Measurements from ENCODE around the gene ZC3H12C.

Gene ZC3H12C

GRCh38 chr11:110121204-110121603 is 28.0 kb downstream of the ZC3H12C start:
- H3K4me3 ChIP-seq (ENCODE audit: insufficient read depth in 1 of 2, low read depth in 1 of 2, low read length in 2 of 2), result peak overlapping the region in 1 of 2 experiments; percentile 58
- no peak overlapping the region for H3K14ac ChIP-seq (ENCODE audit: low read length in 2 of 2)
- 71% methylated on average over 4 of the region's 4 CpGs for WGBS

GRCh38 chr11:110123003-110123402 is 29.8 kb downstream of the ZC3H12C start:
- Histone ChIP-seq H3K79me1 (replicated peaks; ENCODE audit: low read length, poor library complexity, severe bottlenecking) (peaks cover 20% of the 10 kb centered on the region), H4K91ac (ENCODE audit: low read length) (no peak overlapping the region), H3K18ac (ENCODE audit: low read depth in 1 of 2, low read length in 2 of 2) (no peak overlapping the region), H3K4me2 (ENCODE audit: low read length, poor library complexity, severe bottlenecking) (no peak overlapping the region), H2BK5ac (ENCODE audit: low read depth, low read length, poor library complexity, severe bottlenecking) (no peak overlapping the region), H3K9ac (ENCODE audit: low read length) (no peak overlapping the region), H3K36me3 (ENCODE audit: control insufficient read depth in 1 of 2, insufficient read depth in 2 of 2, low read depth in 1 of 2, low read length in 2 of 2) (no peaks in the 10 kb centered on the region), H3K27me3 (ENCODE audit: control insufficient read depth in 1 of 2, insufficient read depth in 1 of 2, low read length in 2 of 2) (no peaks in the 10 kb centered on the region), H2AK5ac (ENCODE audit: low read length, severe bottlenecking) (no peak overlapping the region), H2BK15ac (ENCODE audit: low read depth, poor library complexity, severe bottlenecking) (no peak overlapping the region), H3K4ac (ENCODE audit: low read depth in 1 of 2, low read length in 2 of 2) (no peak overlapping the region), H2BK12ac (ENCODE audit: low read length in 2 of 2) (no peak overlapping the region), H3K27ac (ENCODE audit: low read length, poor library complexity, severe bottlenecking) (no peak overlapping the region), H2BK120ac (ENCODE audit: low read depth, low read length) (no peak overlapping the region), H3K4me3 (ENCODE audit: insufficient read depth in 1 of 2, low read depth in 1 of 2, low read length in 2 of 2) (no peak overlapping the region), H3K14ac (ENCODE audit: low read length in 2 of 2) (no peak overlapping the region), H2AFZ (ENCODE audit: low read depth, low read length) (no peak overlapping the region), H3K4me1 (ENCODE audit: control insufficient read depth, insufficient read depth, low read depth, low read length) (peaks cover 5% of the 10 kb centered on the region), H3K23ac (ENCODE audit: low read length in 2 of 2) (no peak overlapping the region), H4K8ac (ENCODE audit: low read length) (no peak overlapping the region), H3K9me3 (ENCODE audit: control insufficient read depth, low read length) (no peaks in the 10 kb centered on the region)
- no CpG with 5 or more reads among the region's 3 CpGs for WGBS
- peak; percentile 42 for DNase-seq

More at GRCh38 chr11:110121204-110121603, 28.0 kb downstream of the ZC3H12C start:
- Histone ChIP-seq H2AFZ (ENCODE audit: low read depth, low read length) (no peak overlapping the region), H3K23ac (ENCODE audit: low read length in 2 of 2) (no peak overlapping the region), H2BK120ac (ENCODE audit: low read depth, low read length) (no peak overlapping the region), H4K91ac (ENCODE audit: low read length) (no peak overlapping the region), H2BK15ac (ENCODE audit: low read depth, poor library complexity, severe bottlenecking) (no peak overlapping the region), H3K79me1 (replicated peaks; ENCODE audit: low read length, poor library complexity, severe bottlenecking) (peaks cover 16% of the 10 kb centered on the region), H3K27me3 (ENCODE audit: control insufficient read depth in 1 of 2, insufficient read depth in 1 of 2, low read length in 2 of 2) (no peaks in the 10 kb centered on the region), H2AK5ac (ENCODE audit: low read length, severe bottlenecking) (no peak overlapping the region), H3K4me1 (ENCODE audit: control insufficient read depth, insufficient read depth, low read depth, low read length) (peaks cover 3% of the 10 kb centered on the region), H3K9me3 (ENCODE audit: control insufficient read depth, low read length) (no peaks in the 10 kb centered on the region), H3K9ac (ENCODE audit: low read length) (peak overlapping the region; percentile 67), H3K18ac (ENCODE audit: low read depth in 1 of 2, low read length in 2 of 2) (no peak overlapping the region), H3K4me2 (ENCODE audit: low read length, poor library complexity, severe bottlenecking) (no peak overlapping the region), H2BK5ac (ENCODE audit: low read depth, low read length, poor library complexity, severe bottlenecking) (no peak overlapping the region), H4K8ac (ENCODE audit: low read length) (no peak overlapping the region), H3K4ac (ENCODE audit: low read depth in 1 of 2, low read length in 2 of 2) (no peak overlapping the region), H3K27ac (ENCODE audit: low read length, poor library complexity, severe bottlenecking) (no peak overlapping the region), H2BK12ac (ENCODE audit: low read length in 2 of 2) (no peak overlapping the region), H3K36me3 (ENCODE audit: control insufficient read depth in 1 of 2, insufficient read depth in 2 of 2, low read depth in 1 of 2, low read length in 2 of 2) (no peaks in the 10 kb centered on the region)
- no peak for DNase-seq

- Histone ChIP-seq H3K4me3 (ENCODE audit: insufficient read depth in 1 of 2, low read depth in 1 of 2, low read length in 2 of 2) (no peak overlapping the region), H2AFZ (ENCODE audit: low read depth, low read length) (no peak overlapping the region), H3K79me1 (replicated peaks; ENCODE audit: low read length, poor library complexity, severe bottlenecking) (peaks cover 17% of the 10 kb centered on the region), H3K4me1 (ENCODE audit: control insufficient read depth, insufficient read depth, low read depth, low read length) (peaks cover 5% of the 10 kb centered on the region), H3K23ac (ENCODE audit: low read length in 2 of 2) (no peak overlapping the region), H4K8ac (ENCODE audit: low read length) (no peak overlapping the region), H3K4ac (ENCODE audit: low read depth in 1 of 2, low read length in 2 of 2) (no peak overlapping the region), H2BK5ac (ENCODE audit: low read depth, low read length, poor library complexity, severe bottlenecking) (no peak overlapping the region), H2BK12ac (ENCODE audit: low read length in 2 of 2) (no peak overlapping the region), H3K18ac (ENCODE audit: low read depth in 1 of 2, low read length in 2 of 2) (no peak overlapping the region), H3K27ac (ENCODE audit: low read length, poor library complexity, severe bottlenecking) (no peak overlapping the region), H3K14ac (ENCODE audit: low read length in 2 of 2) (no peak overlapping the region), H2BK120ac (ENCODE audit: low read depth, low read length) (no peak overlapping the region), H4K91ac (ENCODE audit: low read length) (no peak overlapping the region), H3K27me3 (ENCODE audit: control insufficient read depth in 1 of 2, insufficient read depth in 1 of 2, low read length in 2 of 2) (no peaks in the 10 kb centered on the region), H3K9me3 (ENCODE audit: control insufficient read depth, low read length) (no peaks in the 10 kb centered on the region), H2AK5ac (ENCODE audit: low read length, severe bottlenecking) (no peak overlapping the region), H3K4me2 (ENCODE audit: low read length, poor library complexity, severe bottlenecking) (no peak overlapping the region), H2BK15ac (ENCODE audit: low read depth, poor library complexity, severe bottlenecking) (no peak overlapping the region), H3K9ac (ENCODE audit: low read length) (no peak overlapping the region), H3K36me3 (ENCODE audit: control insufficient read depth in 1 of 2, insufficient read depth in 2 of 2, low read depth in 1 of 2, low read length in 2 of 2) (no peaks in the 10 kb centered on the region)
- WGBS, result 62% methylated on average over 2 of the region's 2 CpGs
- DNase-seq, result no peak
Observed at GRCh38 chr11:110124605-110125004, 31.4 kb downstream of the ZC3H12C start.

- Histone ChIP-seq H3K23ac (ENCODE audit: low read length in 2 of 2) (no peak overlapping the region), H3K9me3 (ENCODE audit: control insufficient read depth, low read length) (no peaks in the 10 kb centered on the region), H3K4ac (ENCODE audit: low read depth in 1 of 2, low read length in 2 of 2) (no peak overlapping the region), H3K27ac (ENCODE audit: low read length, poor library complexity, severe bottlenecking) (no peak overlapping the region), H3K4me1 (ENCODE audit: control insufficient read depth, insufficient read depth, low read depth, low read length) (peaks cover 5% of the 10 kb centered on the region), H3K9ac (ENCODE audit: low read length) (no peak overlapping the region), H3K79me1 (replicated peaks; ENCODE audit: low read length, poor library complexity, severe bottlenecking) (peaks cover 15% of the 10 kb centered on the region), H4K8ac (ENCODE audit: low read length) (peak overlapping the region; percentile 84), H3K4me3 (ENCODE audit: insufficient read depth in 1 of 2, low read depth in 1 of 2, low read length in 2 of 2) (no peak overlapping the region), H4K91ac (ENCODE audit: low read length) (no peak overlapping the region), H2AFZ (ENCODE audit: low read depth, low read length) (no peak overlapping the region), H2AK5ac (ENCODE audit: low read length, severe bottlenecking) (no peak overlapping the region), H2BK12ac (ENCODE audit: low read length in 2 of 2) (no peak overlapping the region), H3K14ac (ENCODE audit: low read length in 2 of 2) (no peak overlapping the region), H3K18ac (ENCODE audit: low read depth in 1 of 2, low read length in 2 of 2) (peak overlapping the region; percentile 9 to 66), H2BK5ac (ENCODE audit: low read depth, low read length, poor library complexity, severe bottlenecking) (no peak overlapping the region), H3K36me3 (ENCODE audit: control insufficient read depth in 1 of 2, insufficient read depth in 2 of 2, low read depth in 1 of 2, low read length in 2 of 2) (no peaks in the 10 kb centered on the region), H2BK15ac (ENCODE audit: low read depth, poor library complexity, severe bottlenecking) (no peak overlapping the region), H2BK120ac (ENCODE audit: low read depth, low read length) (no peak overlapping the region), H3K27me3 (ENCODE audit: control insufficient read depth in 1 of 2, insufficient read depth in 1 of 2, low read length in 2 of 2) (no peaks in the 10 kb centered on the region), H3K4me2 (ENCODE audit: low read length, poor library complexity, severe bottlenecking) (no peak overlapping the region)
- 80% methylated on average over 3 of the region's 4 CpGs for WGBS
- peak; percentile 57 for DNase-seq
Observed at GRCh38 chr11:110125632-110126031, 32.4 kb downstream of the ZC3H12C start.

All from mesenchymal stem cell (in vitro differentiated cells and primary cell).